Upper lobe of right lung (tissue), 1 donor: ENCODE measurements around the gene SHC2. TPM values are rescaled to one million over a fixed set of nuclear protein-coding genes. Genes with fewer than 3 reads are reported as not detected.
A peak's percentile ranks its signal among the peaks of the same experiment; 100 is the strongest.
"Not testable (repeated sequence)": the region's sequence is repeated elsewhere in the genome, so short reads cannot be mapped to it uniquely, and the experiment has no call there.

Source experiments
- ATAC-seq: fragments of 200-7000 bp; cut with Tn5 transposase; one replicate; pipeline ENCODE4 v1.9.1; 2020; ENCODE audit warnings: mild to moderate bottlenecking, moderate library complexity
- DNase-seq: peaks from one replicate; pipeline ENCODE4 v3.0.0-alpha.2; 2020
- H3K27ac ChIP-seq: fragments of 200-600 bp; one replicate; pipeline ENCODE4 v1.8.0; 2022
- H3K27me3 ChIP-seq: fragments of 200-600 bp; one replicate; pipeline ENCODE4 v1.8.0; 2022; ENCODE audit warnings: mild to moderate bottlenecking
- H3K36me3 ChIP-seq: fragments of 200-600 bp; one replicate; pipeline ENCODE4 v1.8.0; 2022
- H3K4me1 ChIP-seq: fragments of 200-600 bp; one replicate; pipeline ENCODE4 v1.8.0; 2022
- H3K4me3 ChIP-seq: fragments of 200-600 bp; one replicate; pipeline ENCODE4 v1.8.0; 2022; ENCODE audit warnings: mild to moderate bottlenecking
- H3K9me3 ChIP-seq: fragments of 200-600 bp; one replicate; pipeline ENCODE4 v1.8.0; 2022
- intact Hi-C: fragments of 100-400 bp; cut with DNase I; formaldehyde crosslinking; loops from one replicate; pipeline ENCODE4 v1.11.0; 2022
- total RNA-seq: library from RNA; stranded (reverse); fragmentation: NEBNext Ultra II Directional; extraction: Animal tissue kit (Norgen Biotek cat#: 25700); gene quantifications from one replicate; pipeline ENCODE4 v1.2.1, GENCODE V29; 2021
- TF ChIP-seq, protein P1 (sequence below): fragments of 200-600 bp; IDR thresholded peaks from one replicate; pipeline ENCODE4 v1.8.0; 2022; ENCODE audit warnings: antibody characterized with exemption
- donor health status: DM: no; HTN: yes; CAD: no; lungs with severe emphysema.

SHC2 gene
- total RNA-seq, 1 donor from 2014 or later: 37.8 TPM

DNA sequence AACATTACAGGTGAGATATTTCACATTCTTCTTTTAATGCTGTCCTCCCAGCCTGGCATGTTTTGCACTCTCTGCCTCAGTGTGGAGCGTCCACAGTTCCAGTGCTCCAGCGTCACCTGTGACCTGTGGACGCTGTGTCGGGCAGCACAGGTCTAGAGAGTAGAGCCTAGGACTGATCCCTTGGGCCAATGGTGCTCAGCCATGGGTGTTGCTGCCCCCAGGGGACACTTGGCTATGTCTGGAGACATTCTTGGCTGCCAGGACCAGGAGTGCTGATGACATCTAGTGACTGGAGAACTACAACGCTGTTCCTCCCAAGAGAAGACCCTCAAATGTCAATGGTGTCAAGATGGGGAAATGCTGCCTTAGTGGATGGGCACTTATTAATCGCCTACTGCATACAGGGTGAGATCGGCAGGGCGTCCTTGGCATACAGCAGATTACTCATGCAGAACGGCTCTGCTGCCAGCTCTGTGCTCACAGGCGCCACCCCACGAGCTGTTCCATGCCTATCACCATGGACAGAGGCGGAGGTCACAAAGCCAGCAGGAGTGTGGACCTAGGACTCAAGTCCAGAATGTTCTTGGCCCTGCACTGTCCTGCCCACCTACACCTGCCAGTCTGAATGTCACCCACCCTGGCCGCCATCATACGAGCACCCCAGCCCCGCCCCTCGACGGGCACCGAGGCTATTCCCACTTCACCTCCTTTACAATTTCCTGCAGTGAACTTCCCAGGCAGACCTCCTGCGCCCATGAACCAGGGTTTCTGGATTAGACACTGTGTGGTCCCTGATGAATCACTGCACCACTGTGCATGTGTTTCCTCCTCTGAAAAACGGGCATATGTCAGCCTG lies 21.6 kb upstream of the SHC2 start:
- H3K9me3 ChIP-seq: no peaks in the 10 kb centered on the region
- ATAC-seq: no peak
- peaks cover 5% of the 10 kb centered on the region for H3K27me3 ChIP-seq
- no peaks in the 10 kb centered on the region for H3K36me3 ChIP-seq
- intact Hi-C loops: no loop called here
- no peak overlapping the region for H3K27ac ChIP-seq
- H3K4me1 ChIP-seq: no peaks in the 10 kb centered on the region
- no peak for DNase-seq
- TF ChIP-seq, protein P1, sequence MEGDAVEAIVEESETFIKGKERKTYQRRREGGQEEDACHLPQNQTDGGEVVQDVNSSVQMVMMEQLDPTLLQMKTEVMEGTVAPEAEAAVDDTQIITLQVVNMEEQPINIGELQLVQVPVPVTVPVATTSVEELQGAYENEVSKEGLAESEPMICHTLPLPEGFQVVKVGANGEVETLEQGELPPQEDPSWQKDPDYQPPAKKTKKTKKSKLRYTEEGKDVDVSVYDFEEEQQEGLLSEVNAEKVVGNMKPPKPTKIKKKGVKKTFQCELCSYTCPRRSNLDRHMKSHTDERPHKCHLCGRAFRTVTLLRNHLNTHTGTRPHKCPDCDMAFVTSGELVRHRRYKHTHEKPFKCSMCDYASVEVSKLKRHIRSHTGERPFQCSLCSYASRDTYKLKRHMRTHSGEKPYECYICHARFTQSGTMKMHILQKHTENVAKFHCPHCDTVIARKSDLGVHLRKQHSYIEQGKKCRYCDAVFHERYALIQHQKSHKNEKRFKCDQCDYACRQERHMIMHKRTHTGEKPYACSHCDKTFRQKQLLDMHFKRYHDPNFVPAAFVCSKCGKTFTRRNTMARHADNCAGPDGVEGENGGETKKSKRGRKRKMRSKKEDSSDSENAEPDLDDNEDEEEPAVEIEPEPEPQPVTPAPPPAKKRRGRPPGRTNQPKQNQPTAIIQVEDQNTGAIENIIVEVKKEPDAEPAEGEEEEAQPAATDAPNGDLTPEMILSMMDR: peak; percentile 9
- no peak overlapping the region for H3K4me3 ChIP-seq

DNA sequence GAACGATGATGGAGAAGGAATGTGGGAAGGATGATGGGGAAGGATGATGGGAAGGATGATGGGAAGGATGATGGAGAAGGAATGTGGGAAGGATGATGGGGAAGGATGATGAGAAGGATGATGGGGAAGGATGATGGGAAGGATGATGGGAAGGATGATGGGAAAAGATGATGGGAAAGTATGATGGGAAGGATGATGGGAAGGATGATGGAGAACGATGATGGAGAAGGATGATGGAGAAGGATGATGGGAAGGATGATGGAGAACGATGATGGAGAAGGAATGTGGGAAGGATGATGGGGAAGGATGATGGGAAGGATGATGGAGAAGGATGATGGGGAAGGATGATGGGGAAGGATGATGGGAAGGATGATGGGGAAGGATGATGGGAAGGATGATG lies 20.3 kb upstream of the SHC2 start:
- H3K27me3 ChIP-seq, intact Hi-C loops, H3K27ac ChIP-seq, H3K9me3 ChIP-seq, ATAC-seq, H3K4me1 ChIP-seq, DNase-seq, H3K36me3 ChIP-seq, H3K4me3 ChIP-seq: not testable (repeated sequence)

DNA sequence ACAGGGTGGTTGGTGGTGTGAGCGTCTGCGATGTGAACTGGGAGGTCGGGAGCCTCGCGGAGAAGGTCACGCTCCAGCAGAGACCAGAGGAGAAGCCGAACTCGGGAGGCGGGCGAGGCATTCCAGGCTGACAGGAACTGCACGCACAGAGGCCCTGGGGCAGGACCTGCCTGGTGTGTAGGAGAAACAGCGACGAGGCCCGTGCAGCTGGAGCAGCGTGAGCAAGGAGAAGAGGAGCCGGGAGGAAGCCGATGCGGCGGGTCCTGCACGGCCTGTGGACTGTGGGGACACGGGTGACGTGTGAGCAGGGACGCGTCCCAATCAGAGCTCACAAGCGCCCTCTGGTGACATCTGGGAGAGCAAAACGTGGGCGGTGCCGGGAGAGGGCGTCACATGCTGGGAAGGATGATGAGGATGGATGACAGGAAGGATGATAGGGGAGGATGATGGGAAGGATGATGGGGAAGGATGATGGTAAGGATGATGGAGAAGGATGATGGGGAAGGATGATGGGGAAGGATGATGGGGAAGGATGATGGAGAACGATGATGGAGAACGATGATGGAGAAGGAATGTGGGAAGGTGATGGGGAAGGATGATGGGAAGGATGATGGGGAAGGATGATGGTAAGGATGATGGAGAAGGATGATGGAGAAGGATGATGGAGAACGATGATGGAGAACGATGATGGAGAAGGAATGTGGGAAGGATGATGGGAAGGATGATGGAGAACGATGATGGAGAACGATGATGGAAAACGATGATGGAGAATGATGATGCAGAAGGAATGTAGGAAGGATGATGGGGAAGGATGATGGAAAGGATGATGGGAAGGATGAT lies 19.4 kb upstream of the SHC2 start:
- H3K27me3 ChIP-seq: peaks cover 4% of the 10 kb centered on the region
- ATAC-seq: peak; percentile 96
- no peaks in the 10 kb centered on the region for H3K9me3 ChIP-seq
- H3K4me1 ChIP-seq: no peaks in the 10 kb centered on the region
- intact Hi-C loops: no loop called here
- TF ChIP-seq, protein P1: peak; percentile 58
- H3K4me3 ChIP-seq: peak overlapping the region; percentile 38
- no peak overlapping the region for H3K27ac ChIP-seq
- no peaks in the 10 kb centered on the region for H3K36me3 ChIP-seq
- peak; percentile 90 for DNase-seq

DNA sequence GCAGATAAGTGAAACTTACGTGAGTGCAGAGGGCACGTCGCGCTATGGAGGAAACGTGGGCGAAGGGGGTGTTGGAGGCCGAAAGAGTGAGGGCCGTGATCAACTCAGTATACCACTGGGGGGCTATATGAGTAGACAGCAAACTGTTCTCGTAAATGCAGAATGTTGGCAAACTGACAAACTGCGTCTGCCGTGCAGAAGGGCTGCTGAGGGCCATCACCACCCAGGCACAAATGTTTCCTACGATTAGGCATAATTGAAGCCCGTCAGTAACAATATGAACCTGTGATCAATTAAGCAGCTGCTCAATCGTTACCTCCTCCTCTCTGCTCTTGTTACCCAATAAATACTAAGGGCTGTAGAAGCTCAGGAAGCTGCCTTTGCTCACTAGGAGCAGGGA lies 18.1 kb upstream of the SHC2 start:
- no peaks in the 10 kb centered on the region for H3K4me1 ChIP-seq
- intact Hi-C loops: no loop called here
- TF ChIP-seq, protein P1: no peak
- no peaks in the 10 kb centered on the region for H3K9me3 ChIP-seq
- ATAC-seq (no peak), DNase-seq (no peak)
- no peaks in the 10 kb centered on the region for H3K27me3 ChIP-seq
- no peak overlapping the region for H3K4me3 ChIP-seq
- no peak overlapping the region for H3K27ac ChIP-seq
- no peaks in the 10 kb centered on the region for H3K36me3 ChIP-seq

DNA sequence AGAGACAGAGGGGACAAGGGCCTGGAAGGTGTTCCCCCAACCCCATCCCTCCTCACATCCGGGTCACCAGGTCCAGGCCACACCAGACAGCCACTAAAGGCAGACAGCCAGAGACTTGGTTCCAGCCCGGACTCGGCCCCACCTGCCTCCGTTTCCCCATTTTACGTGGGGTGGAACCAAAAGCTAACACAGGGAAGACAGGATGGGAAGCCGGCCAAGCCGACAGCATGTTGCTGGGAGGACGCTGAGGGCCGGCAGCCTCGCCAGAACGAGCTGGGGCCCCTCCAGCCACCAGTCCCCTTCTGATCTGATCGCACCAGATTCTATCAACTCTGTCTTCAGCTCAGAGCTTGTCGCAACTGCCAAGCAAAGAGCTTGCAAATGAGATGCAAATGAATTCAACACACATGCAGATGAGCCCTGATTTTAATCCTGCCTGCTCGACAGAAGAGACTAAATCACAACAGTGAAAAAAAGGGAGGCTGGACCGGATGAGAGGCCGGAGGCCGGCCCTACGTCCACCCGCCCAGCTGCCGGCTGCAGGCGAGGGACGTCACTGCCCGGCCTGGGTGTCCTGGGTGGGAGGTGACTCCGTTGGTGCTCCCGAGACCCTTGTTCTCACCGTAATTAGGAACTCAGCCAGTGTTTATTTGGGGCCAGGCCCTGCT lies 17.5 kb upstream of the SHC2 start:
- intact Hi-C loops: no loop called here
- no peak for DNase-seq

More for the DNA sequence above, 17.5 kb upstream of the SHC2 start:
- no peak for ATAC-seq
- H3K4me3 ChIP-seq: no peak overlapping the region
- H3K36me3 ChIP-seq: no peaks in the 10 kb centered on the region
- H3K27ac ChIP-seq: no peak overlapping the region
- TF ChIP-seq, protein P1: no peak
- no peaks in the 10 kb centered on the region for H3K27me3 ChIP-seq
- H3K9me3 ChIP-seq: no peaks in the 10 kb centered on the region
- no peaks in the 10 kb centered on the region for H3K4me1 ChIP-seq
